Measurements from ENCODE around the gene FHOD3.
A peak's percentile ranks its signal among the peaks of the same experiment; 100 is the strongest.

FHOD3 gene

DNA sequence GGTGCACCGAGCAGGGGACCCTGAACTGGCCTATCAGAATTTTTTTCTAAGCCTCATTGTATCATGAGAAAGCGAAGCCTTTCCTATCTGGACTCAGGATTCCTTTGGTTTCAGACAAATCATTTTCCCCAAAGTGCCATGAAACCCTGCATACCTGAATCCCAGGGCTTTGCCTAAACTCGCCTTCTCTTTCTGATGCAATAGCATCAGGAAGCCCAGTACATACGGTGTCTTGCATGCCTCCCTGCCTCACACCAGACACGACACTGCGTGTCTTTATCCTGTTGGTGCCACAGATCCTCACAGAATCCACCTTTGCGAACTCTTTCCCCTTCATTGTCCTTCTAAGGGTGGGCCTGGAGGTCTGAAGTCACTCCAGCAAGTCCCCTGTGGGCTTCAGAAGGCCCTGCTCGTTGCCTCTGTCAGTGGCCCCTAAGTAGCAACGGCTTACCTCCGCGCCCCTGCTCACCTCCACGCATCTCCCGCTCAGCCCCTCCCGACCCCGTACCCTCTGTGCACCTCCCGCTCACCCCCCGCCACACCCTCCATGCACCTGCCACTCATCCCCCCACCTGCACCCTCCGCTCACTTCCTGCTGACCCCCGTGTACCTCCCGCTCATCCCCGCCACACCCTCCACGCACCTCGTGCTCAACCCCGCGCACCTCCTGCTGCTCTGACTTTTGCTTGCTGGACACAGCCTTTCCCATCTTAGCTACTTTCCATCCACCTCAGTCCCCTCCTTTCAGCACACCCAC, 447.9 kb downstream of the FHOD3 start:
- H3K27ac ChIP-seq = no peak overlapping the region
- H3K4me3 ChIP-seq (ENCODE audit: low read depth, low read length) = no peak overlapping the region
- H3K36me3 ChIP-seq (replicated peaks) = no peaks in the 10 kb centered on the region
- TF ChIP-seq, protein P1, sequence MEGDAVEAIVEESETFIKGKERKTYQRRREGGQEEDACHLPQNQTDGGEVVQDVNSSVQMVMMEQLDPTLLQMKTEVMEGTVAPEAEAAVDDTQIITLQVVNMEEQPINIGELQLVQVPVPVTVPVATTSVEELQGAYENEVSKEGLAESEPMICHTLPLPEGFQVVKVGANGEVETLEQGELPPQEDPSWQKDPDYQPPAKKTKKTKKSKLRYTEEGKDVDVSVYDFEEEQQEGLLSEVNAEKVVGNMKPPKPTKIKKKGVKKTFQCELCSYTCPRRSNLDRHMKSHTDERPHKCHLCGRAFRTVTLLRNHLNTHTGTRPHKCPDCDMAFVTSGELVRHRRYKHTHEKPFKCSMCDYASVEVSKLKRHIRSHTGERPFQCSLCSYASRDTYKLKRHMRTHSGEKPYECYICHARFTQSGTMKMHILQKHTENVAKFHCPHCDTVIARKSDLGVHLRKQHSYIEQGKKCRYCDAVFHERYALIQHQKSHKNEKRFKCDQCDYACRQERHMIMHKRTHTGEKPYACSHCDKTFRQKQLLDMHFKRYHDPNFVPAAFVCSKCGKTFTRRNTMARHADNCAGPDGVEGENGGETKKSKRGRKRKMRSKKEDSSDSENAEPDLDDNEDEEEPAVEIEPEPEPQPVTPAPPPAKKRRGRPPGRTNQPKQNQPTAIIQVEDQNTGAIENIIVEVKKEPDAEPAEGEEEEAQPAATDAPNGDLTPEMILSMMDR (IDR thresholded peaks at IDR 0.05; ENCODE audit: low read depth, low read length, missing control alignments) = no peak
- no peak for DNase-seq
- H3K27me3 ChIP-seq (replicated peaks) = no peaks in the 10 kb centered on the region
- in situ Hi-C loops (cut with HindIII; ENCODE audit: low pct_ligation_motif_present, low sequenced_read_pairs) = no loop called here

- H3K36me3 ChIP-seq (replicated peaks) = no peaks in the 10 kb centered on the region
- H3K4me3 ChIP-seq (ENCODE audit: low read depth, low read length) = no peak overlapping the region
- in situ Hi-C loops (cut with HindIII; ENCODE audit: low pct_ligation_motif_present, low sequenced_read_pairs) = no loop called here
- H3K27me3 ChIP-seq (replicated peaks) = no peaks in the 10 kb centered on the region
- TF ChIP-seq, protein P1 (IDR thresholded peaks at IDR 0.05; ENCODE audit: low read depth, low read length, missing control alignments) = no peak
- no peak overlapping the region for H3K27ac ChIP-seq
- no peak for DNase-seq
These were observed 455.7 kb downstream of the FHOD3 start for GRCh38 chr18:36752929-36753865.

GRCh38 chr18:36756242-36756641, 458.7 kb downstream of the FHOD3 start:
- Histone ChIP-seq H3K36me3 (replicated peaks) (no peaks in the 10 kb centered on the region), H3K4me3 (ENCODE audit: low read depth, low read length) (no peak overlapping the region), H3K27ac (no peak overlapping the region), H3K27me3 (replicated peaks) (no peaks in the 10 kb centered on the region)
- no peak for DNase-seq
- TF ChIP-seq, protein P1 (IDR thresholded peaks at IDR 0.05; ENCODE audit: low read depth, low read length, missing control alignments) = no peak
- in situ Hi-C loops (cut with HindIII; ENCODE audit: low pct_ligation_motif_present, low sequenced_read_pairs) = no loop called here

- in situ Hi-C loops (cut with HindIII; ENCODE audit: low pct_ligation_motif_present, low sequenced_read_pairs) = no loop called here
- no peak overlapping the region for H3K27ac ChIP-seq
- TF ChIP-seq, protein P1 (IDR thresholded peaks at IDR 0.05; ENCODE audit: low read depth, low read length, missing control alignments) = peak; percentile 68
- peak; percentile 49 for DNase-seq
- no peaks in the 10 kb centered on the region for H3K27me3 ChIP-seq (replicated peaks)
- H3K4me3 ChIP-seq (ENCODE audit: low read depth, low read length) = no peak overlapping the region
- H3K36me3 ChIP-seq (replicated peaks) = no peaks in the 10 kb centered on the region
These were observed 459.6 kb downstream of the FHOD3 start for GRCh38 chr18:36757081-36757480.

DNA sequence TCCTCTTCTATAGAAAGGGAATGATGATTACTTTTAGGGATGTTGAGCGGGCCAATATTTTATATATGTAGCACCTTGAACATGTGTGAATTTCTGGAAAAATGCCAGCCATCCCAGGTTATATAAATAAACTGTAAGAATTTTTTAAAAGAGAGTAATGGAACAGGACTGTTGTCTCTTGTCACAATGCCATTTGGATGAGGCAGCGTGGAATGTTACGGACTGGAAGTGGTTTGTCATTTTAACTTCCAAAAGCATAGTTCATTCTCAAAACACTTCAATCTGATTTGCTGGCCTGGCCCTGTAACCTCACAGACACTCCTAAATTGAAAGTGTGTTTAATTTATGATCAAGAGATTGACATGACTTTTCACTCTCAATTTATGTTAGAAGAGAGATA, 460.5 kb downstream of the FHOD3 start:
- Histone ChIP-seq H3K36me3 (replicated peaks) (no peaks in the 10 kb centered on the region), H3K27me3 (replicated peaks) (no peaks in the 10 kb centered on the region), H3K27ac (no peak overlapping the region), H3K4me3 (ENCODE audit: low read depth, low read length) (no peak overlapping the region)
- in situ Hi-C loops (cut with HindIII; ENCODE audit: low pct_ligation_motif_present, low sequenced_read_pairs) = no loop called here
- no peak for DNase-seq
- TF ChIP-seq, protein P1 (IDR thresholded peaks at IDR 0.05; ENCODE audit: low read depth, low read length, missing control alignments) = no peak

Data from brain microvascular endothelial cell (primary cell).